Nucleus accumbens (tissue), 56 donors: ENCODE results near the gene RAPGEF6.

Experiments
- DNase-seq, 56 donors: peaks; one replicate each; lab custom pipeline; 2025; lab: John Stamatoyannopoulos, UW

RAPGEF6 gene

DNA sequence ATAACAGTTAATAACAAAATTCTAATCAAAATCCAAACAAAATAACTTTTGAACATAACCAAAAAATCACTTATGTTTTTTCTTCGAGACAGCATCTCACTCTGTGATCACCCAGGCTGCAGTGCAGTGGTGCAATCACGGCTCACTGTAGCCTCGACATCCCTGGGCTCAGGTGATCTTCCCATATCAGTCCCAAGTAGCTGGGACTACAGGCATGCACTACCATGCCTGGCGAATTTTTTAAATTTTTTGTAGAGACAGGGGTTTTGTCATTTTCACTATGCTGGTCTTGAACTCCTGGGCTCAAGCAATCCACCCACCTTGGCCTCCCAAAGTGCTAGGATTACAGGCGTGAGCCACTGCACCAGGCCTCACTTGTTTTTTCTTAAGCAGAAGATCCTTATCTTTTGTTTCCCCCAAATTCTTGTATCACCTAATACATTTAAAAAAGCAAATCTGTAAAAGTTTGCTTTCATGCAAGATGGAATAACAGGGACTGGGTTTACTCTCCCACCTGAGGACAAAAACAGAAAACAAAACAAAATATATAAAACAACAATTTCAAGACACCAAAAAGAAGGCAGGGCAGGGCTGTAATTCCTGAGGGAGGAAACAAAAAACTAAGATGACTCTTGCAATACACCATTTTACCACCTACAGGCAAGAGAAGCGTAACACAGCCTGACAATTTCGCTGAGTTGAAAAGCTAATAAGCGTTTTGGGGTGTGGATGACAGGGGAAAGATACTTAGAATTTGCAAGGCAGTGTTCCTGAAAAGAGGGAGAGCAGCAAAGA lies 71.4 kb downstream of the RAPGEF6 start:
- DNase-seq = peak in 1 of 56 donors; percentile 1

DNA sequence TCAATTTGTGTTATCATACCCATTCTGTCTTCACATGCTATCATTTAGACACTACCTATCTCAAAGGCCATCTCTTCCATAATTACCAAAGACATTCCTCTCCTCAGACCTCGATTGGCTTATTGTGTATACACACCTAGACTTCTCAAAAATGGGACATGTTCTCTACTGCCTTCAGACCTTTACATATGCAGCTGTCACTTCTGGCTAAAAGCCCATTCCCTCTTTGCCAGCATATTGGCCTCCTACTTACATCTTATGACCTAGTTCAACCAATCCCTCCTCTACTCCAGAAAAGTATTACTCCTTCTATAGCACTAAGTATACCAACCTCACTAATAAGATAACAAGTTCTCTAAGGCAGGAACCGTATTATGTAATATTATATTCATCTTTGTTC lies 84.4 kb downstream of the RAPGEF6 start:
- DNase-seq = no peak

GRCh38 chr5:131548176-131548575 lies 86.9 kb downstream of the RAPGEF6 start:
- DNase-seq = no peak

- no peak for DNase-seq
These were observed 89.2 kb downstream of the RAPGEF6 start for GRCh38 chr5:131545845-131546244.

- DNase-seq = no peak
These were observed 92.3 kb downstream of the RAPGEF6 start for GRCh38 chr5:131542723-131543122.

DNA sequence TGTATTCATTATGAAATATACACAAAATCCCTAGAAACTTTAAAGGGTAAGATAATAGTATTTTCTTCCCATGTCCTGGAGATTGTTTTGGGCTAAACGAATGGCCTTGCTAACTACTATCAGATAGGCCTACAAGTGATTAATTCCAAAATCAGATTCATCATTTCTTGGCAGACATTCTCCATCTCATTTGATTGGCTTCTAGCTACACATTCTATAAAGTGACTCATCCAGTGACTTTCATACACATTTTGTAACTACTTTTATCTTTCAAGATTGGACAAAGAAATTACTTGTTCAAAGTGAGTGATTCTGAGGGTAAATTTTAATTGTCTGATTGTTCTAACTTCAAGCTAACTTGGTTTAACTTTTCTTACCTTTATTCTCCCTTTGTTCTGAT lies 93.3 kb downstream of the RAPGEF6 start:
- DNase-seq = no peak

DNA sequence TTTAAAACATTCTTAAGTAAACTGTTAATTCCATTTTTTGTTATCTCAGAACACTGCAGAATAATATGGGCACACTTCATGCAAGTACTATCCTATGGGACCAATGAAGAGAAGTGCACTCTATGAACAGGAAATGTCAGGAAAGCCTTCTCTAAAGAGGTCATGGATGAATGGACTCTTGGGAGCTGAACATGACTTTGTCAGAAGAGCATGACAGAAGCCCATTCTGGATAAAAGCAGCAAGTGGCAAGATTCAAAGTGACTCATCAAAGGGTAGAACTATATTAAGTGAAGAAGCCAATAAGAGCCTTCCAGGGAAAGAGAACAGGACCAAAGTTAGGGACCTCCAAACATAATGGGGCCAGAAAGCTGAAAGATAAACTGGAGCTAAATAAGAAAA lies 94.0 kb downstream of the RAPGEF6 start:
- DNase-seq = no peak

DNA sequence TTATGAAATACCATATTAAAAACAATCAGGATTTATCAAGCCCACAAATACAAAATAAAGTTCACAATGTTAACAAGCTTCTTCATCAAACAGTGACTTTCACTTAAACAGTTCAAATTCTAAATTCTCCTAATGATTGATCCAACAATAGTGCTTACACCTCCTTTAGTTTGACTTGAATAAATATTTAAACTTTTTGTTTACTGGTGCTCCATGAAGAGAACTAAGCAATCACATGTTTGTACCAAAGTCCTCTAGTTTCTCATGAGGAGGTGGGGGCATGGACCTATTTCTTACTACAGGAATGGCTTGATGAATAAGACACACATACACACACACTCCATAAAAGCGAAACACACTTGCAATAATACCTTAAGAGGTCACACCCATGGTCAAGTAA lies 95.8 kb downstream of the RAPGEF6 start:
- DNase-seq = no peak

DNA sequence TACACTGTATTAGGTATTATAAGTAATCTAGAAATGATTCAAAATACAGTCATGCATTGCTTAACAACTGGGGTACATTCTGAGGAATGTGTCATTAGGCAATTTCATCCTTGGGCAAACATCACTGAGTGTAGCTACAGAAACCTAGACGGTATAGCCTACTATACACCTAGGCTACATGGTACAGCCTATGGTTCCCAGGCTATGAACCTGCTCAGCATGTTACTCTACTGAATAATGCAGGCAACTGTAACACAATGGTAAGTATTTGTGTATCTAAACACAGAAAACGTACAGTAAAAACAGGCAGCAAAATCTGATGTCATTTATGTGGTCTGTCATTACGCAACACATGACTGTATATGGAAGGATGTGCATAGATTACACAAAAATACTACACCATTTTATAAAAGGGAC lies 96.8 kb downstream of the RAPGEF6 start:
- DNase-seq = no peak

DNA sequence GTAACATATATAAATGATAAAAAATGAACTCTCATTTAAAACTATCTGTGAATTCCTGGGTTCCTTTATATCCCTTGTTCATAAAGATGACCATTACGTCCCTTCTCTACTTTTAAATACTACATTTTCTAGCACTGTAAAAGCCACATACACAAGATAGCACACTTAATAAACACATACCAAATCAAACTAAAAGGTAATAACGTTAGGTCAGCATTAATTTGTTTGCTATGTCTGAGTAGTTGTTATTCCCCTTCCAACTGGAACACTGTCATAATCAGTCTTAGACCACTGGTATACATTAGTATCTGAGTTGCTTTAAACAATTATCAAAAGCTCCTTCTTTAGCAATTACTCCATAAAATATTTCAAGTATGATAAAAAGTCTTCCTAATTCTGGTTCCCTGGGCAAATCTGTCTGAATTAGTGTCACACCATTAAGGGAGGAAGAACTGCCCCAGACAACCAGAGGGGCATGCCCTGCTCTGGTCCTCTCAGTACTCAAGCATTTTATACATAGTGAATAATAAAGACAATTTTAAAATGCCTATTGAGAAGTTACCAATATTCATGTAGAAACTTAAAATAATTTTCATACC lies 98.1 kb downstream of the RAPGEF6 start:
- DNase-seq = no peak

DNA sequence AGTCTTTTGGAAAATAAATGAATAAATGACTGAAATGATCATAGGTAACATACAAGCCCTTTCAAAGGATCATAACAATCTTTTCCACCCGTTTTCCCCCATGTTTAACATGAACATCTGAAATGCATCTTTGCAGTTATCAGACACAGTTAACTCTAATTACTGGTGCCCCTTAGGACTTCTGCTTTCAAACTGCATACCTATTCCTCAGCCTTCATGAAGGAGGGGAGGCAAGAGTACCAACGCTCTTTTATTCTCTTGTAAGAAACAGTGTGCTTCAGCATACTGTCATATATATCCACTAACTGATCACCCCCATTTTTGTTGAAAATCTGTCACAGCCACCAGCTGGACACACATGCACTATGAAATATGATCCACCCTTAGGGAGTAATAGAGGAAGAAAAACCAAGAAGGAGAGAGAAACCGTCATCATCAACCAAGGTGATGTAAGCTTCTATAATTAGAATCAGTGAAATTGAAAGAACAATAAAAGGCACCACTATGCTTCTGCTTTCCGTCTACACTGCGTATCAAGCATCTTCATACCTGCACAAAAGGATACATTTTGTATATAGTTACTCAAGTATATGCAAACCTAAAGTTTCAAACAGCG lies 98.7 kb downstream of the RAPGEF6 start:
- DNase-seq = no peak

DNA sequence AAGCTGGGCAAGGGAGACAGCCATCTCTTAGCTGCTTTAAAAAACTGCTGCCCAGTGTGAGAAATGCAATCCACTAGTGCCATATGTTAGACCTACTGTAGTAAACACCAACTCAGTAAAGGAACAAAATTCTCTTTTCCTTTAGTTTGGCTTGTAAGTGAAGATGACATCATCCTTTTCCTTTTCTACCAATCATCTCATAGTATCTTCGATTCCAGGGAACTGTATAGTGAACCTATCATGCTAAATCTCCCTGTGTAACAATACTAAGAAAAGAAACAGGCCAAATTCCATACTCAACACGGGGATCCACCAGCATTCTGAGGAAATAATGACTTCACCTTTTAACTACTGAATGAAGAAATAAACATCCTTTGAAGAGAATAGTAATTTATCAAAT lies 100.1 kb downstream of the RAPGEF6 start:
- DNase-seq = no peak

- no peak for DNase-seq
These were observed 101.2 kb downstream of the RAPGEF6 start for GRCh38 chr5:131533836-131534235.

- DNase-seq = peak in 2 of 56 donors; percentile 13 to 17
These were observed 102.9 kb downstream of the RAPGEF6 start for GRCh38 chr5:131532031-131532640.

GRCh38 chr5:131530706-131531331 lies 104.2 kb downstream of the RAPGEF6 start:
- no peak for DNase-seq

GRCh38 chr5:131528682-131529081 lies 106.3 kb downstream of the RAPGEF6 start:
- no peak for DNase-seq

DNA sequence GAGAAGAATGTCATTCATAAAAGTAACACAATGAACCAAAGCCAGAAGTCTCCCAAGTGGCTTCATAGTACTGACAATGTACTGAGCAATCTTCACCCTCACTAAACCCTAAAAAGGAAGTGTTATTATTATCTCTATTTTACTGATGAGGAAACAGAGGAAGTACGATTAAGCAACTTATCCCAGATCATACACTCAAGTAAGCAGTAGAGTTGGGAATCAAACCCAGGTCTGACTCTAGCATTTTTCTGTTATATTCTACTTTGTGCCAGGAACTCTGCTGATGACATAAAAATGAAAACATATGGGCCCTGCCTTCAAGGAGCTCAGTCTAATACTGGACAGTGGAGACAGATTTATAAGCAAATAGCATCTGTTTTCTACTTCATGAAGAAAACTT lies 109.2 kb downstream of the RAPGEF6 start:
- no peak for DNase-seq

DNA sequence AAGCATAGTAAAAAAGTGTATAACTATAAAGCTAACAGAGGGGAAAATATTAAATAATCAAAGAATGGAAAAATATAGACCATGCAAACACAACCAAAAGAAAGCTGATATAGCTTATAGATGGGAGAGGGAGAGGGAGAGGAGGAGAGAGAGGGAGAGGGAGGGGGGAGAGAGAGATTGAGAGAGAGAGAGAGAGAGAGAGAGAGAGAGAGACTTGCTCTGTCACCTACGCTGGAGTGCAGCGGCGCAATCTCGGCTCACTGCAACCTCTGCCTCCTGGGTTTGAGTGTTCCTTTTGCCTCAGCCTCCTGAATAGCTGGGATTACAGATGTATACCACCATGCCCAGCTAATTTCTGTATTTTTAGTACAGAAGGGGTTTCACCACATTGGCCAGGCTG lies 110.6 kb downstream of the RAPGEF6 start:
- DNase-seq = no peak

DNA sequence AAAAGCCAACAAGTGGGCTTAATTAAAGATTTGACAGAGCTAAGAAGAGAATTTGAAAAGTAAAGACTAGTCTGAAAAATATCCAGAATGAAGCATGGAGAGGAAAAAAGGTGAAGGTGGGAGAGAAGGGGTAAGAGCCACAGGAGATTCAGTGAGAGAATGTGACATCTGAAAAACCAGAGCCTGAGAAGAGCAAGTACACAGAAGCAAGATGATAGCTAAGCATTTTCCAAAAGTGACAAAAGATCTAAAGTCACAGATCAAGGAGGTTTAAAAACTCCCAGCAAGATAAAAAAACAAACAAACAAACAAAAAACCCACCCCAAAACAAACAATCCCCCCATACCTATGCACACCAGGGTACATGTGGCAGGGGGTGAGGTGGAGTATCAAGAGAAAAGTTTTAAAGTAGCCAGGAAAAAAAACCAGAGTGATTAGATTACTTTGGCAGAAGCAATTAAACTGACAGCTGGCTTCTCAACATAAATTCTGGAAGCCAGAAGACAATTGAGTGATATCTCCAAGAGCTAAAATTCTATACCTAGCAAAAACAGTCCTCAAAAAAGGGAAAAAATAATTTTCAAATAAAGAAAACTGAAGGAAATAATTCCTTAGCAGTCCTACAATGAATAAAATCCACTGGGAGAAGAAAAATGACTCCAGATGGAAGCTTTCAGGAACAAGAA lies 111.4 kb downstream of the RAPGEF6 start:
- DNase-seq = no peak

GRCh38 chr5:131521252-131521651 lies 113.8 kb downstream of the RAPGEF6 start:
- DNase-seq = no peak
